Activated CD8-positive, alpha-beta memory T cell treated with anti-CD3 and anti-CD28 coated beads for 4 hours (primary cell): ENCODE data around the gene ANKRD33B.

ENCODE experiments used
- DNase-seq, 2 donors: peaks; one replicate each; pipeline ENCODE4 v3.0.0-alpha.2; 2020; ENCODE audit warnings: low read depth in 2 of 2

The ANKRD33B gene

DNA sequence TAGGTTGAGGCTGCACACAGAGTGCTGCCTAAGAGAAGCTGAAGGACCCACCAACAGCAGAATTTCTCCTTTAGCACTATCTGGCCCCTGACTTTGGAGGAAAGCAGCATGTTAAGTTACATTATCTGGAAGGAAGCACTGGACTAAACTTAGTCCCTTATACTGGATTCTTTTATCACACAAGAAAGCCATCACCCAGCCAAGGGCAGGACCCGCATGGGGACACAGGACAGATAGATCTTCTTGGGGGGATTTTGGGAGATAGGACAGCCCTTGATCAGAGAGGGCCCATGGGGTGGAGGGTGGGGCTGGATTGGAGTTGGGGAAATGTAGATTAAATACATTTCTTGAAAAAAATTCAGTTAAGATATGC is 14.4 kb downstream of the ANKRD33B start:
- DNase-seq, result no peak

- DNase-seq, result no peak
These were observed 15.0 kb downstream of the ANKRD33B start for GRCh38 chr5:10578869-10579268.

DNA sequence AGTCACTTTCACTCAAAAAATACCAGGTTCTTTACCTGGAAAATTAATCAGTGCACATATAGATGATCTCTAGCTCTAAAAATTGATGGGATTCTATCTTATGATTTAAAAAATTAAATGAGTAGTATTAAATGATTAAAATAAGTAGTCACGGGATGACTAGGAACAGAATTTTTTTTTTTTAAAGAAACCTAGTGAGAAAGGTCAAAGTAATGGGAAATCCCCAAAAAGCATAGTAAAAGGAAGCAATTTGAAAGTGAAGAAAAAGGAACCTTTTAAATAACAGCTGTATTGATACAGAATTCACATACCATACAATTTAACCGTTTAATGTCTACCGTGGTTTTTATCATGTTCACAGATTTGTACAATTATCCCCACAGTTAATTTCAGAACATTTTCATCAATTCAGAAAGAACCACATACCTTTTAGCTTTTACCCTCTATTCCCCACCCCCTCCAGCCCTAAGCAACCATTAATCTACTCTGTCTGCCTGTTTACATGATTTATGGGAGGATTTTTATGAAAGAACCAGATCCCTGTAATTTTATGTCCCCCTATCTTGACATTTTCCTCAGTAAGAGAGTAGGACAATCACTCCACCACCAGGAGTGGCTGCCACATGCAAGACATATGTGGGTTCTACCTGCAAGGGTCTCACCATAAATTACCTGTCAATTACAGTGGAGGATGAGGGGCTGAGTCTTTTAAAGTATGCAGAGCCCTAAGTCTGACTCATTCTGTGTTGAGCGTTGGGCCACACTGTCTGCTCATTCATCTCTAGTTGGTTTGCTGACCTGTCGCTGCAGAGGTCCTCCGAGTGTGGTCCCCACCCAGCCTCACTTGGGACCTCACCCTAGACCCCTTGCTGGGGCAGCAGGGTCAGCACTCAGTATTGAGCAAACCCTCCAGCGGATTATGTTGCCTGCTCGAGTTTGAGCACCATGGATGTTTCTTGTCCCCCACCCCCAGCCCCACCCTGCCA is 16.0 kb downstream of the ANKRD33B start:
- no peak for DNase-seq

DNA sequence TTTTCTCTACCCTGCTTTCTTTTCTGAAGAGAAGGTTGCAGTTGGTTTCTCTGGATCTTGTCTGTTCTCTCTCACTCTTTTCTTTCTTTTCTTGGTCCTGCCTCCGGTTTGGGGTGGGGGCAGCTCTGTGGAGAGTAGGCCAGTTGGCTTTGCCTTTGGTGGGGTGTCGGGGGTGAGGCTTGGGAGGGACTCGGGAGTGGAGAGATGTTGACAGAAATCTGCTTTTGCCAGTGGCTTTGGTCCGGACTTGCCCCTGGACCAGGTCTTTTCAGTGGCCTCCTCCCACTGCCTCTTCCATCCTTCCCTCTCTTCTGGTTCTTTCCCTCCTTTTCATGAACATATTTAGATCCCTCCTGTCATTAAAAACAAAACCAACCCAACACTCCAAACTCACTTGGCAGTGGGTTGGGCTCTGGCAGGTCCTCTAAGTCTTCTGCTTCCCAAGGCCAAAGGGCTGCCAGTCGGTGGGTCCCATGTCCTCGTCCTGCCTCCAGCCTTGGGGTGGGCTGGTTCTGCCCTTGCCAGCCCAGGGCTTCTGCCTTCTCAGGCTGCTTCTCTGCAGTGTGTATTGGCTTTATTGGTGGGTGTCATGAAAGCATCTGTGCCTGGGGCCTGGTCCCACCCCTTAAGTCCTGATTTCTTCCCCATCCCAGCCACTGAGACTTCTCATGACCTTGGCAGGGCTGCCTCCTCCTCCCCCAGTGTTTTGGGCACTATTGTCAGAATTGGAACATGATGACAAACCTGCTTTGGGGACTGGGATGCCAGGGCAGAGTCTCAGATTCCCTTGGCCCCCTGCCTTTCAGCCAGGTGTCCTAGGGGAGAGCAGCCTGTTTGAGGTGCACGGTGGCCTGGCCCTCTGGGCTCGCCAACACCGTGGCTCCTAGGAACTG is 16.9 kb downstream of the ANKRD33B start:
- no peak for DNase-seq

GRCh38 chr5:10581424-10581748 is 17.5 kb downstream of the ANKRD33B start:
- no peak for DNase-seq

- DNase-seq, result no peak
These were observed 18.1 kb downstream of the ANKRD33B start for GRCh38 chr5:10581867-10582511.

DNA sequence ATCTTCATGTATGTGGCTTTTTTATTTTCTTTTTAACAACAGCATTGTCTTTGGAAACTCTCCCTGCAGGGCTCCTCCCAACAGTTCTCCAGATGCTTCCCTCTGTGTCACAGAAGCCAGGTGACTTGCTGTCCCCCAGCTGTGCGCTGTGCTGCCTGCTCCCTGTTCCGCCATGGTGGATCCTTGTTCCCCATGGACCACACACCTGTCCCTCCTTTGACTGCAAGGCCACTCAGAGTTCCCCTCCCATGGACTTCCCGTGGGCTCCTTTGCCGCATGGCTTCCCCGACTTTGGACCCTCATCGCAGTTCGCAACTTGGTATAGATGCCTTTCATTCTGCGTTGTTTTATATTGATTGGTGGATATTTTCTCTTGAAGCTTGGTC is 18.6 kb downstream of the ANKRD33B start:
- DNase-seq, result no peak

DNA sequence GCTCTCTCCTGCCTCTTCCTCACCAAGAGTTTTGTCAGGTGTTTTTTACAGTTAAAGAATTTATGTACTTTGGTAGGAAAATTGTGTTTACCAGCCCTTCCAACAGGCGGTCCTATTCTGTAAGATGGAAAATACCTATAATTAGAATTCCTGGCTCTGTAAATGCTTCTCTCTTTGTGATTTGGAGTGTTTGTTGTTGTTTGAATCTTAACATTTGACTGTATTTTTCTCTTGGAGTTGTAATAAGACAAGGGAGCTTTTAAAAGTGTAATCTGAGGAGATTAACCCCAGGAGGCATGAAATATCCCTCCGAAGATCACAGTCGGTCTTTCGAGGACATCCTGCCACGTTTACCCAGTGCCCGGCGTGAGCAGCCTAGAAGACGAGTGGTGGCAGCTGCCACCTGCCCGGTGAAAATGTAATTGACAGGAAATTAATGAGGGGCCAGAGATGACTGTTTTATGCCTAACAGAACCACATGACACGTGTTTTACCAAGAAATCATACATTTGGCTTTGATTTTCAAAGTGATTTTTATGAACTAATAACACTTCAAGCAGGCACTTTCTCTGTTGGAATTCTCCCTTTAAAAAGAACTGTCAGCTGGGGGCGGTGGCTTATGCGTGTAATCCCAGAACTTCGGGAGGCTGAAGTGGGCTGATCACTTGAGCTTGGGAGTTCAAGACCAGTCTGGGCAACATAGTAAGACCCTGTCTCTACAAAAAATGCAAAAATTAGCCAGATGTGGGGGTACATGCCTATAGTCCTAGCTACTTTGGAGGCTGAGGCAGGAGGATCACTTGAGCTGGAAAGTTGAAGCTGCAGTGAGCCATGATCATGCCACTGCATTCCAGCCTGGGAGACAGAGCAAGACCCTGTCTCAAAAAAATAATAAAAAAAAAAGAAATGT is 20.0 kb downstream of the ANKRD33B start:
- no peak for DNase-seq

DNA sequence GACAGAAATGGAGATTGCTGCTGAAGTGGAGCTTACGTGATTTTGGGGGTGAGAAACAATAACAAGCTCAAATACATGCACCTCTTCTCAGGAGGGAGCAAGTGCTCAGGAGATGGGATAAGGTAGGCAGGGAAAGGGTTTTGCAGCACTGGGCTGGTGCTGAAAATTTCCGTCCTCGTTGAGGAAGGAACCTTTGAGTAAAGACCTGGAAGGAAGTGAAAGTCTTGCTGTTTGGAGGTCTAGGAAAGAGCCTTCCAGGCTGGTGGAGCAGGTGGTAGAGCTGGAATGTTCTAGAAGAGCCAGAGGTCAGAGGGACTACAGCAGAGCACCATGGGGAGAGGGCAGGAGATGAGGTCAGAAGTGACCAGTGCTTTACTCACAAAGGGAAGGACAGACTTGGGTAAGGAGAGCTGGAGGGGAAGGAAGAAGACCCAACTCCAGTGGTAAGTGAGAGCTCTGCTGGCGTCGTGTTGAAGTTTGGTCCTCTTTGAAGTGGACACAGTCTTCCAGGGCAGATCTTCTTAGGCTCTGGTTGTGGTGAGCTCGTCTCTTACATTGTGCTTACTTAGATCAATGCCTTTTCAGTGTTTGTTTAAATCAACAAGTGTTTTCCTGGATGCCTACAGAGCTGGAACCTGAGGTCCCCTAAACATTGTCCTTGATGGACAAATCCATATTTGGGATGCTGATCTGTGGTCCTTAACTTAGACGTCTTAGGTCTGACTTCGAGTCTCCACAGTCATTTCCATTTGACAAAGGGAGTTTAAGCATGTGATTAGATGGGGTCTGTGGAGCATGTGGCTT is 21.0 kb downstream of the ANKRD33B start:
- DNase-seq, result no peak

DNA sequence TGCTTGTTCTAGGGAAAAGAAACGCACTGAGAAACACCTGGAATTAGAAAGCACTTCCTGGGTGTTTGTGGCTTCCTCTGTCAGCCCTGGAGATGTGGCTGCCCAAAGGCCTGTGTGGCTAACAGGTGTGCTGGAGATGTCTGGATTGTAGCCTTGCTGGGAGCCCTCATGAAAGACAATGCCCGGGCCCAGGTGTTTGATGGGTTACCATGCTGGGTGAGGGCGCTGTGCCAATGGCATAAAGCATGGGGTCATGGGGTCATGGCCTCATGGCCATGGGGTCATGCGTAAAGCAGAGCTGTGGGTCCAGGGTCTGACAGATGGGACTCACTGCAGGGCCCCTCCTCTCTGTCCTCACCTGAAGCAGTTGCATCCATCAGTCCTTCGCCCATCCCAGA is 21.6 kb downstream of the ANKRD33B start:
- no peak for DNase-seq

- DNase-seq, result no peak
These were observed 22.1 kb downstream of the ANKRD33B start for GRCh38 chr5:10586008-10586407.

DNA sequence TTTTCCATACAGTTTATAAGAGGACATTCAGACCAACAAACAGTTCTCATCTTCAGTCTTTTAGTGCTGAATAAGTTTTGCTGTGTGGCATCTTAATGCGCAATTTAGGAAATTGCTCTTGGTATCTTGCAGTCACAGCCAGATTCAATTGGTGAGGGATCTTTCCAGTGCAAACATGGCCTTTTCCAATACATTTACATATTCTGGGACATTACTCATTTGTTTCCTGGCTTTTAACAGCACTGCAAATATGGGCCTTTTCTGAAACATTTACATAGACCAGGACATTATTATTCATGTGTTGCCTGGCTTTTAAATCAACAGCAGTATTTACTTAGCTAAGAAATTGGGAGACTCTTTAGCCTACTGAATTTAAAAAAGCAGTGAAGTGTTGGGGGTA is 22.7 kb downstream of the ANKRD33B start:
- DNase-seq, result no peak

DNA sequence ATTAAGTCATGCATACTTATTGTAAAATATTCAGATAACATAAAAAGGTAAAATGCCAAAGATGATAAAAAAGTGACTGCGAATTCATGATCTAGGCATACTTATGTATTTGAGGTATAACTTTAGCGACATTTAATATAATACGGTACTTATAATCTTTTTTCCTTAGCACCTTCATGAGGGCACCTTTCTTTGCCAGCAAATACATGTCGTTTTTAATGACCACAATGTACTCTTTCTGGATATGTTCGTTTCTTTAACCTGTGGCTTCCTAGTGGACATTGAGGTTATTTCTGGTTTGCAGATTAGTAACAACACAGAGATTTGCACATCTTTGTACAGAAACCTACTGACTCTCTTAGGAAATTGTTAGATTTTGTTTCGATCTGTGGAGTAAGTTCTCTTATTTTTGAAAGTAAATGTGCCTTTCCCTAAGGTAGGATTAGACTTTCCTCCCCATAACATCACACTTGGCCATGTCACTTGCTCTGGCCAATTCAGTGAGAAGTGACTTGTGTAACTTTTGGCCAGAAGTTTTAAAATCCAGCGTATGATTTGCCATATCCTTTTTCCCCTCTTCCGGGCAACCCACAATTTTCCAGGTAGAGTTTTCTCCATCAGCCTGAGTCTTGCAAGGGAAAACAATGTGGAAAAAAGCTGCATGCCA is 24.4 kb downstream of the ANKRD33B start:
- DNase-seq, result no peak

- no peak for DNase-seq
These were observed 25.0 kb downstream of the ANKRD33B start for GRCh38 chr5:10588779-10589447.

- DNase-seq, result no peak
These were observed 26.5 kb downstream of the ANKRD33B start for GRCh38 chr5:10590226-10590999.

DNA sequence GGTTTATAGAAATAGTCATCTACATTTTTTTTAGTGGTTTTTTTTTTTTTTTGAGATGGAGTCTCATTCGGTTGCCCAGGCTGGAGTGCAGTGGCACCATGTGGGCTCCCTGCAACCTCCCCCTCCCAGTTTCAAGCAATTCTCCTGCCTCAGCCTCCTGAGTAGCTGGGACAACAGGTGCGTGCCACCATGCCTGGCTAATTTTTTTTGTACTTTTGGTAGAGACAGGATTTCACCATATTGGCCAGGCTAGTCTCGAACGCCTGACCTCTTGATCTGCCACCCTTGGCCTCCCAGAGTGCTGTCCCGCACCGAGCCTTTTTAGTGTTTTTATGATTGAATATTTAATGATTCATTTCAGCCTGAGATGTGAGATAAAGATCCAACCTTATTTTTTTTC is 27.3 kb downstream of the ANKRD33B start:
- DNase-seq, result no peak

DNA sequence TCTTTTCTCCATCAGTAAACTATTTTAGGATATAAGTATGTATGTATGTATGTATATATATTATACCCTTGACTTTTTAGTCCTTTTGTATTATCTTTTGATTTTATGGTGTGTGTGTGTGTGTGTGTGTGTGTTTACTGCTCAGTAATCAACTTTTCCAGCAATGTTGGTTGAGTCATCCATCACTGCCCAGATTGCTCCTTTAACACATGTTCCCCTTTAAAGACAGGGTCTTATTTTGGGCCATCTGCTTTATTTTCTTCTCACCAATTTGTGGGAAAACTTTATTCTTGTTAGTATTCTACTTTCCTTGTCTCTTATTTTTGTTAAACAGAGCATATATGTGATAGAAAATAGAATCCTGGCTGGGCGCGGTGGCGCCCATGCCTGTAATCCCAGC is 28.1 kb downstream of the ANKRD33B start:
- no peak for DNase-seq

DNA sequence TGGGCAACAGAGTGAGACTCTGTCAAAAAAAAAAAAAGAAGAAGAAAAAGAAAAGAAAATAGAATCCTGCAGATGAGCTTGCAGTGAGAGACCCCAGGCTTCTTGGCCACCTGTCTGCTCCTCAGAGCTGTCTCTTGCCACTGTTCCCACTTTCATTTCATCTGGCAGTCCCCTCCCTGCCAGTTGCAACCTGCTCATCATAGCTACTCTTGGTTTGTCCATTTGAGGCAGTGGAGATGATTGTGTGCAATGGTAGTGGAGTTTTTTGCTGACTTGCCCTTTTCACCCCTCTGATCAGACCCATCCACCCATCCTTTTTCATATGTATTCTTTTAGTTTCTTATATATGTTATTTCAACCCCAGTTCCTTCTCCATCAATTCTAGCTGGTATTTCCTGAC is 28.7 kb downstream of the ANKRD33B start:
- no peak for DNase-seq
